ENCODE results near the gene SLC35E3.

GRCh38 chr12:68760806-68761441 lies 14.9 kb downstream of the SLC35E3 start:
- no peak for TF ChIP-seq EED (CRISPR knock-in tag; IDR thresholded peaks at IDR 0.05)
- no peak for TF ChIP-seq NFE2 (CRISPR knock-in tag; IDR thresholded peaks at IDR 0.05)
- no peak for TF ChIP-seq CTCF (CRISPR knock-in tag; IDR thresholded peaks at IDR 0.05)
- TF ChIP-seq ZNF160 (CRISPR knock-in tag; IDR thresholded peaks at IDR 0.05), result no peak
- TF ChIP-seq CREB1 (IDR thresholded peaks at IDR 0.05), result no peak
- TF ChIP-seq CREB1 (CRISPR knock-in tag; IDR thresholded peaks at IDR 0.05), result no peak
- no peak for TF ChIP-seq ZKSCAN8 (CRISPR knock-in tag; IDR thresholded peaks at IDR 0.05; ENCODE audit: borderline replicate concordance)
- TF ChIP-seq GTF2F1 (IDR thresholded peaks at IDR 0.05; ENCODE audit: low read length), result no peak
- TF ChIP-seq FOXP1 (IDR thresholded peaks at IDR 0.05), result no peak
- TF ChIP-seq FOXP1 (CRISPR knock-in tag; IDR thresholded peaks at IDR 0.05), result no peak
- TF ChIP-seq POLR2A (IDR thresholded peaks at IDR 0.05; ENCODE audit: insufficient read depth in 1 of 2, low read depth in 2 of 2, low read length in 2 of 2), result no peak
- no peak for TF ChIP-seq TEF (CRISPR knock-in tag; IDR thresholded peaks at IDR 0.05)

All from HepG2 (cell line).